GM21447 (cell line): ENCODE results near the gene MYO1E.
"Not testable (repeated sequence)": the region's sequence is repeated elsewhere in the genome, so short reads cannot be mapped to it uniquely, and the experiment has no call there.

Source experiments
- ATAC-seq: cut with Tn5 transposase; IDR thresholded peaks from one replicate; pipeline ENCODE4 v1.9.1; 2021; ENCODE audit not compliant: unreplicated experiment

The MYO1E gene

DNA sequence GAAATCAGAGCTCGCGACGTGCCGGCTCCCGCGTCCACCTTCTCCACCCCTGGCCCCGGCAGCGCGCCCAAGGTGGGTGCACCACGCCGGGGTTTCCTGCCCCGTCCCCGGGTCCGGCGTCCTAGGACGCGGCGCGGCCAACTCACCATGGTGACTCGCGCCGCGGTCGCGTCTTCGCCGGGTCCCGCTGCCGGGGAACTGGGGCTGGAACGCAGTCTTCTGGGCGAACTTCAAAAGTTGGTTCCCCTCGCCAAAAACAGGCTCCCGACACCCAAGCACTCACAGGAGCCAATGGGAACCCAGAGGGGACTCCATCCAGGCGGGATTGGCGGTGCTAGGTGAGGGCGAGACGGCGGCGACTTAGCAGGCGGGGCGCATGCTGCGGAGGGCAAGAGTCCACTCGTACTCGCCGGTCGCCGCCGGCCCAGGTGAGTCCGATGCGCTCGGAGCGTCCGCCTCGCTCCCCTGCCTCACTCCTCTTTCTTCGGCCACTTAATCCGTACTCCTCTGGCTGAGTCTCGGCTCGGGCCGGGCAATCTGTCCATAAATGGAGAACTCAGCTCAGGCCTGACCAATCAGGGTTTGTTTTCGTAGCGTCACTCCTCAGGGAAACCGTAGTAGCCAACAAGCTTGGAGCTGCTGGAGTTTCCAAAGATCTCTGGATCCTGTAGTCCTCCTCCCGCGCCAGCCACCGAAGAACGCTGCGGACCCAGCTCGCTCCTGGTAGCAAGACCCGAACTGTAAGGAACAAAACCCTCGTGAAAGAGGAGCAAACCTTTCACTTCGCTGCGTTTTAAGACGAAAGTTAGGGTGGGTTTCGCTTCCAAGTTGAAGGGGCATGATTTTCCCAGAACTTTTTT, at the start of gene MYO1E:
Gene MYO1E, minus strand, starts transcription at position 520 of the 860 bp plus-strand sequence. Its CDS starts 371 bp downstream, at position 149.
- peak; percentile 72 for ATAC-seq

DNA sequence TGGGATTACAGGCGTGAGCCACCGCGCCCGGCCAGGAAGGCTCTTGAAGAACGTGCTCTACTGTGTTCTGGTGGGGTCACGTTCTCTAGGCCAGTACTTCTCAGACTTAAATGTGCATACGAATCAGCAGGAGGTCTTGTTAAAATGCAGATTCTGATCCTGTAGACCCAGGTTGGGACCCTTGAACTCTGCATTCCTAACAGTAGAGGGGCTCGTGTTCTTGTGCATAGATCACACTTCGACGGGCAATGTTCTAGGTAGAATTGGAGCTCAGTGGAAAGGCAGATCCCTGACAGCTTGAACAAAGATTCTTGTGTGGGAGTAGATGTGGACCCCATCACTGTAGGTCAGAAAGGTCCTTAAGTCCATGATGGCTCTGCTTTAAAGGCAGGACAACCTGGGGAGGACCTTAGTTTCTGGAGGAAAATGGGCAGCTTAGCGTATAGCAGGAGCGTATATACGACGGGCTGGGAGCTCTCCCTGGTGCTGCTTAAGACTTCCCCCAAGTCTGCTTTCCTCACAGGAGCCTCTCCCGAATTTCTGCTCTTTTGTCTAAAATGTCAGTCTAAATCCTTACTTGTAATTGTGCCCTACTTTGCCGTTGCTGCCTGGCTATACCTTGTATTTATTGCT, 48.4 kb upstream of the MYO1E start:
- no peak for ATAC-seq

DNA sequence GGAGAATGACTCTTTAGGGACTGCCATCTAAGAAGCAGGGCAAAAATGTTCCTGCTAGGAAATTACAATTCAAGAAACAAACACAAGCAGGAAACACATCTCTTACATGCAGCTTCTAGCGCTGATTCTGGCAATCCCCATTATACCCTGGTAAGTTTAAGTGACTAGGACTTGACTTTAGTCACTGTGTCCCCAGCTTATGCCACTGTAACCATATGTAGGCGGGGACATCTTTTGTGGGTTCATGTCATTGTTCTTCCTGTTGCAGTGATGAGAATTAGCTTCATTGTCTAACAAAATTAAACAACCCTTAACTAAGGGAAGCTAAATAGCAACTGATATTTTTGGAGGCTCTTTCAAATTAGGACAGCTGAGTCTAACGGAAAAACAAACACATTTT, 47.4 kb upstream of the MYO1E start:
- ATAC-seq, result no peak

DNA sequence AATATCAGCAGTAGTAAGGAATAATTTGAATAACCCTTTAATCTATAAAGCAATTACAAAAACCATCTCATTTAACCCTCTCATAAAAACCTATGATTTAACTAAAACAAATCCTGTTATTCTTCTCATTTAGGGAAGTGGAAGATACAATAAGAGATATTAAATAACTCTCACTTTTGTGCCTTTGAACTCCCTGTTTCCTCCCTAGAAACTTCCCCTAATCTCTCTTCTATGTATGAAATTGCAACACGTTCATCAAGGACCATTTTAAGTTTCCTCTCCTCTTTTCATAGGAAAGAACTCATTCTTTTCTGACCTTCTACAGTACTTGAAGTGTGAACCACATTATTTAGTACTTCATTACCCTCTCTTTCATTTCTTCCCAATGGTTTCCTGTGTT, 46.5 kb upstream of the MYO1E start:
- ATAC-seq, result no peak

DNA sequence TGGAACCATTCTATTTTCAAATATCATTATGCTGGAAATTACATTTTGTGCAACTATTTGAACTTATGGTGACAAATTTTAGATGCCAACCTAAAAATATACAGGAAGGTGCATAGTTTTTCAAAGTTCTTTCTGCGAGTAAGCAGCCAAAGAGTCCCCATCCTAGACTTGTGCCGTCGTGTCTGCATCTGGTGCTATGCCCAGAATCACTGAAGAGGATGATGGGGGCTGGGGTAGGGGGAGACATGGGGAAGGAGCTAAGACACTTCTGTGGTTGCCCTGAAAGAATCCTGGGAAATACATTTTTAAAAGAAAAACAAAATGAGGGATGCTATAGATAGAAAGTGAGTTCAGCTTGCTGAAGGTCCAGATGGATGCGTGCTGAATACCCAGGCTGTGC, 44.1 kb upstream of the MYO1E start:
- no peak for ATAC-seq

DNA sequence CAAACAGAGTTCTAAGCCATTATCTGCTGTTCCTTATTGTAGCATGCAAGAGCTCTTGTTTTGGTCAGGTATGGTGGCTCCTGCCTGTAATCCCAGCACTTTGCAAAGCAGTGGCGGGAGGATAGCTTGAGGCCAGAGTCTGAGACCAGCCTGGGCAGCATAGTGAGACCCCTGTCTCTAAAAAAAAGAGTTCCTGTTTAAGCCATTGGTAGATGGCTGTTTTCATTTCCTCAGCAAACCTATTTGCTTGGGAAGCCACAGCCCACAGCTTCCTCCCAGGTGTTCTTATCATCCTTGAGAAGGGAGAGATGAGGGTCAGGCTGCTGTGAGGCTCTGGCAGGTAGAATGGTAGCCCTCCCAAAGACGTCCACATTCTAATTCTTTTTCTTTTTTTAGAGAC, 40.9 kb upstream of the MYO1E start:
- ATAC-seq, result no peak

DNA sequence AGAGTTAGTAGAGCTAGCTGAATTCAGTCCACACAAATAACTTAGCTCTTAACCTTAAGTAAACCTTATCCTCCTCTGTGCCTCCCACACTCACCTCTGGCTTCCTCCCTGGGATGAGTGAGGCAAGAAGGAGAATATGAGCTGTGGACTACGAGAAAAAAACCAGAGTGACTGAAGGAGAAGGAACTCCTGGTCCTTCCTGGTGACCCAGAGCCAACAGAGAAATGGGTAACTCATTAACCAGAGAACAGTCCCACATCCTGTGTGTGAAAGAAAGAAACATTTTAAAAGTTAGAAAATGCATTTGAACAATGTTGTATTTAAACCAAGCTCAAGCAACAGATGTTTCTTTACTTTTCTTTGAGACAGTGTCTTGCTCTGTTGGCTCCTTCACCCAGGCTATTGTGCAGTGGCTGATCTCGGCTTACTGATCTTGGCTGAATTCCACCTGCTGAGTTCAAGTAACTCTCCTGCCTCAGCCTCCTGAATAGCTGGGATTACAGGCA, 37.8 kb upstream of the MYO1E start:
- peak; percentile 22 for ATAC-seq

DNA sequence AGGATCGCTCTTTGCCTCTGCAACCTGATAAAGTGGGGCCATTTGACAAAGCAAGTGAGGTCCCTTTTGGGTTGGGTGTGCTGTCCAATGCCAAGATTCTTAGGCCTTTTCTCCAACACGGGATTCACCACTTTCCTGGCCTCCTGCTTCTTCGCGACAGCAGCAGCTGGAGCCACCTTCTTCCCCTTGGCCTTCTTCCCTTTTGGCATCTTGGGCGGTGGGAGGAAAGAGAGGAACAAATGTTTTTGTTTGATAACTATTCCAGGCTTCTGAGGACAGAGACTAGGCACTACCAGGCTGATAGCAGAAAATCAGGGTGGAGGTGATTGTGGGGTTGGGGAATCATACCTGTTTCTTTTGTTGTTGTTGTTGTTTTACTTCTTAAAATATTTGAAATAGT, 35.3 kb upstream of the MYO1E start:
- ATAC-seq, result no peak

DNA sequence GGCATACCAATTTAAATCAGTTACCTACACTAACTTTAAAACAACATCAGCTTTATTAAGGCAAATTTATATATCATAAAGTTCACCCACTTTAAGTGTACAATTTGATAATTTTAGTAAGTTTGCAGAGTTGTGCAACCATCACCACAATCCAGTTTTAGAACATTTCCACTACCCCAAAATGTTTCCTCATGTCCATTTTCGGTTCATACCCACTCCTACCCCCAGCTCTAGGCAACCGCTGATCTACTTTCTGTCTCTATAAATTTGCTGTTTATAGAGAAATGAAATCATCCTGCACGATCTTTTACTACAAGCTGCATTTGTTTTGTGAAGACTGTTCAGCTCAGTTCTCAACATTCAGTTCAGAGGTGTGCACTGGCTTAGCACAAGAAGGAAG, 33.8 kb upstream of the MYO1E start:
- no peak for ATAC-seq

DNA sequence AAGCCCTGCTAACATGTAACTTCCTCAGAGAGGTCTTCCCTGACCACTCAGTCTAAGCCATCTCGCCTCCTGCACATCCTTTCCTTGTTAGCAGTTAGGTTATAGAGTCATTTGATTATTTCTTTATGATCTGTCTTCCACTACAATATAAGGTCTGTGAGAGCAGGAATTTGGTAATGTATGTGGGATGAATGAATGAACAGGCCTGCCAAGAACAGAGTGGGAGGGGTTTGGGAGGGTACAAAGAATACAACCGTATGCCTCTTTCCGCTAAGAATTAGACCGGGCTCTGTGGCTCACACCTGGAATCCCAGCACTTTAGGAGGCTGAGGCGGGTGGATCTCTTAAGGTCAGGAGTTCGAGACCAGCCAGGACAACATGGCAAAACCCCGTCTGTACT, 32.4 kb upstream of the MYO1E start:
- ATAC-seq, result no peak

DNA sequence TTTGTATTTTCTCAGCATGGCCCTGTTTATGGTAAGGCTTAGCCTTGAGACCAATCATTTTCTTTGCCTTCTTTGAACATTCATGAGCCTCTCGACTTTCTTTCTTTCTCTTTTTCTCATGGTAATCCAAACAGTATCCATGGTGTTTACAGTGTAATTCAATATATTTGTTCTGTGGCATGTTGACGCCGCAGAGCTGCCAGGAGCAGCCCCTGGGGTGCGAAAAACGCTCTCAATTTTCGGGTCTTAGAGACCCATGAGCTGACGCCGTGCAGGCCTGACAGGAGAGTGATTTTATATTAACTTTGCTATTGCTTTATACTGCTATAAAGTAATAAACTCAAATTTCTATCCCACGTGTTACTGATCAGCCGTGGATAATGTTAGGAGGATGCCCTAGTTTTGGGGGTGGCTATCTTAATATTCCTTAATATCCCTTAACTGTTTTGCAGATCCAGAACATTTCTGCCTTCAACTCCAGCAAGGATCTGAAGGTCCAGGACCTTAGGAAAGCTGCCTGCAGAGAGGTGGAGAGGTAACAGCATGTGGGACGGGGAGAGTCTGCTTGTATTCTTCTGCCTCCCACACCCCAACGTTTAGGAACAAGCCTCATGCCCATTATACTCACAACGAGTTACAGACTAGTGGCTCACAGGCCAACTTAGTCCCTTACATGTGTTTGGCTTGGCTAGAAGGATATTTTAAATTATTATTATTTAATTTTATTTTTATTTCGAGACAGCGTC, 29.3 kb upstream of the MYO1E start:
- ATAC-seq, result no peak

DNA sequence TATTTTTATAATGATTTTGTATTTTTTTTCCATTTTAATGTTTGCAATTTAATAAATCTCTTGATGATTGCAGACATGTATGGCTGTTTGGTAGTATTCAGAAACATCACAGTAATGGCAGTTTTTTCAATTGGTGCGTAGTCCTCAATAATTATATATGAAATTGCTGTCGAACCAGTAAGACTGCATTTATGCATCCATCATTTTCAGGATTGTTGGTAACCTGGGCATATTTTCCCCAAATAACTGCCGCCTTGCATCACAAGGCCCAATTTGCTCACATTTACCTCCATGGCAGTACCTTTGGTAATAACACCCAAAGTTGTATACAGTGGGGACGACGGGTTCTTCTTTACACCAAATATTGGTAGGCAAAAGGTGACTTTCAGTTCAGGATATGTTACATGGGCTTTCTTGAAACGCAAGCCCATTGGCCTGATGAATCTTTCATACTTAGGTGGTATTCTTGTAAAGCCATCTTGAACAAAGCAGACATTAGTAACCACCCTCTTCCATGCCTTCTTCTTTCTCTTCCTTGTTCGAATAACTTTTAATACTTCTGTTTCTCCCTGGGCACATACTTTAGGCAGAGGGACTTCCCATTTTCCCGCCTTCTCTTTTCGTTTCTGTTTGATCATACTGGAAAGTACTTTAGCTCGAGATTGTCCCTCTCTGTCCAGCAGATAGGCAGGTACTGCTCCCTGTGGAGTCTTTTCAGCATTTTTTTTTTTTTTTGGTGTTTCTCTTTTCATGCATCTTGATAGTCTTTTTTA, 28.6 kb upstream of the MYO1E start:
- ATAC-seq, result not testable (repeated sequence)

DNA sequence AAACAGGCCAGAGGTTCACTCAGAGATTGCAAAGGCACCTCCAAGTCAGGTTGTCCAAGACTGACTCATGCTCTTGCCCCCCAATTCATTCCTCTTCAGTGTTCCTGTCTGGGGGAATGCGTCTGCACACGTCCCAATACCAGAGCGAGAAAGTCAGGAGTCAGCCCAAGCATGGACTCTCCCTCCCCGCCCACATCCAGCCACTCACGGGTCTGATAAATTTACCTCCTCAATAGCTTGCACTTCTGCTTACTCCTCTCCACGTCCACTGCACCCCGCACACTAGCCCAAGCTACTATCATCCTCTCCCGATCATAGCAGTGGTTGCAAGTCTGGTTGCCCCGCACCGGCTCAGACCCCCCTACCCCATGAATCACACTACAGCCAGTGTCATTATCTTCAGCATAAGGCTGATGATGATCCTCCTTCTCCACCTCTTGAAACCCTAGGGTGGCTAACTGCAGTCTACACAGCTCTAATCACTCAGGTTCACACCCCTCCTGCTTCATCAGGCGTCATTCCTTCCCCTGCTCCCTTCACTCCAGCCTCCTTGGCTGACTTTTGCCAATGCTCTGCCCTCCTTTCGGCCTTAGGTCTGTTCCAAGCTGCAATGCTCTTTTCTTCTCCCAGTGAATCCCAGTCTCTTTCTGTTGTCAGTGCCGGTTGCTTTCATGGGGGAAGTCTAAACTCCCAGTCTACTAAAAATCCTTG, 27.6 kb upstream of the MYO1E start:
- ATAC-seq, result no peak

DNA sequence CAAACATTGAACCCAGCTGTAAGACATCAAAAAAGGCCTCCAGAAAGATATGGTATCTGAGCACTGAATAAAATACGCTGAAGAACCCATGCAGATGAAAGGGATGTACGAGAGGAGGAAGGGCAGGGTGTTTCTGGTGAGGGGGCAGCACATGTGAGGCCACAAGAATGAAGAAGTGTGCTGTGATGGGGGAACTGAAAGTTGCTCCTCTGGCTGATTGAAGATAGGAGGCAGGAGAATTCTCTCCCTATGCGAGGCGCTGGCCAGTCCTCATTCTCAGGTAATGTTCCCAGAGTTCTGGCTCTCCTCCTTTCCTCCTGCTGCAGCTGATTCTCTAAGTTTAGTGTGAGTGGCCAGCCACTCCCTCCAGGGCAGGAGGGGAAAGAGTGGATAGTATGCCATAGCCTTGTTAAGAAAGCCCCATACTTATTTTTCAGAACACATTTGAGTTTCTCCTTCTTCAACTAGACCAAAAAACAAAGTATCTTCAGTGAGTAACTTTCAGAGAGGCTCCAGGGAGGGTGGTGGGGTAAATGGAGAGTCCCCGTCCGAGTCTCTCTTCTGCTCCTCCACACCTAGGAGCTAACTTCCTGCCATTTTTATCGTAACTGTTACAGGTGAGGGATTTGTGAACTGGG, 26.9 kb upstream of the MYO1E start:
- peak; percentile 86 for ATAC-seq

DNA sequence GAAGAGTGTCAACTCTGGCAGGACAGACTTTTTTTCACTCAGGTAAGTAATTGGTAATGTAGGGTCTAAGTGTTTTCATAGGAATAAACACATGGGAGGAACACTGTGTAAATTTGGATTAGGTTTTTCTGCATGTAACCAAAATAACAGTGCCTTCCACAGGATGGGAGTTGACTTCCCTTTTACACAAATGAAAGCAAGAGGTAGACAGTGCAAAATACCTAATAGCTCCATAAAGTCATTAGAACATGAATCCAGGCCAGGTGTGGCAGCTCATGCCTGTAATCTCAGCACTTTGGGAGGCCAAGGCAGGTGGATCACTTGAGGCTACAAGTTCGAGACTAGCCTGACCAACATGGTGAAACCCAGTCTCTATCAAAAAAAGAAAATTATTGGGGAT, 25.5 kb upstream of the MYO1E start:
- ATAC-seq, result no peak

DNA sequence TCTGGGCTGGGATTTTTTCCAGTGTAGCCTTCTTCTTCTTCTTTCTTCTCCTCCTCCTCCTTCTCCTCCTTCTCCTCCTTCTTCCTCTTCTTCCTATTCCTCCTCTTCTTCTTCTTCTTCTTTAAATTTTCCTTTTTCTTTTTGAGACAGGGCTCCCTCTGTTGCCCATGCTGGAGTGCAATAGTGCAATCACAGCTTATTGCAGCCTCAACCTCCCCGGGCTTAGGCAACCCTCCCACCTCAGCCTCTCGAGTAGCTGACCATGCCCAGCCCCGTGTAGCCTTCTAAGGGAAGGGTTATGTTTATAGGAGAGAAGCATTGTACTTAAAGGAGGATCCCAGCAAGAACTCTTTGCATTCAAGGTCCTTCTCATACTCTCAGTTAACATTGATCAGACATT, 24.0 kb upstream of the MYO1E start:
- no peak for ATAC-seq

DNA sequence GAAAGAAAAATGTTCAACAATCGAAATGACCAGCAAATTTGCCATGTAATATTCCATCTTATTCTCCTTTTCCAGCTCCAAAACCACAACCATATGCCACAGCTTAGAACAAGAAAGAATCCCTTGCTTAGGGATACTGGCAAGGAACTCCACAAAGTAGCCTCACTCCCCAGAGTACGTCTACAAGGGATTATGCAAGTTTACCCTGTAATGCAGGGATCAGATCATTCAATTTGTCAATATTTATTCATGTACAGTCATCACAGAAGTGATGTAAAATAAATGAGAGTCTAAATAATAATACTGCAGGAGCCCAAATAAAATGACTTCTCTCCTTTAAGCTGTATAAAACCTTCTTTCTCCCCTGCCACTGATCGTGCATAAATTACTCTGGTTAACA, 23.5 kb upstream of the MYO1E start:
- ATAC-seq, result no peak

DNA sequence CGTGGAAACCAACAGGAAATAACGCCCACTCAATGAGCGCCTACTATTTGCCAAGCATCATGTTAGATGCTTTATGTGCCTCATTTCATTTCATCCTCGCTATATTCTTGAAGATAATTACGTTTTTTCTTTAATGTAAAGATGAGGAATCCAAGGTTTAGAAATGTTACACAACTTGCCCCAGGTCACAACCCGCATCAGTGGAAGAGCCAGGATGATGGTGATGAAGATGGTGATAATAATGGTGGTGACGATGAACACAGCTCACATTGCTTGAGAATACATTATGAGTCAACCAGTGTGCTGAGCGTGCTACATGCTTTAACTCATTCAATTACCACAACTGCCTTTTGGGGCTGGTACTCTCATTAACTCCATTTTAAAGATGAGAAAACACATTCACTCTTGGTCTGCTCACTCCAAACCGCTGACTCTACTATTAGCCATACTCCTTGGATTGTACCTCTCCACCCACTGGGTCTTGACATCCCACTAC, 21.5 kb upstream of the MYO1E start:
- ATAC-seq, result no peak

DNA sequence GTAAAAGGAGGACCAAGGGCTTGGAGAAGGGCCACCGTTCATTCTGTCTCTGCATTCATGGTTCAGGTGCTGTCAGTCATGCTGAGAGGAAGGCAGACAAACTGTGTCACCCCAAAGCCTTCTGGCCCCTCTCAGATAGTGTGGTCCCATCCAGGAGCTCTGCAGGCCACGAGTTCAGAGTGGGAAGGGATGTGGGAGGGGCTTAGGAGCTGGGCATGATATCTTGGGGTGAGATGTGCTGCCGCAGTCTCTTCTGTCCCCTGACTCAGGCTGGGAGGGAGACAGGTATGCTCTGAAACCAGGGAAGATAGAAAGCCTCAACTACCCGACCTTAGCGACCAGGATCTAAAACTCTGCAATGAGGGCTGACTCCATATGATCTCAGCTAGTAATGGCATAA, 19.6 kb upstream of the MYO1E start:
- ATAC-seq, result no peak

DNA sequence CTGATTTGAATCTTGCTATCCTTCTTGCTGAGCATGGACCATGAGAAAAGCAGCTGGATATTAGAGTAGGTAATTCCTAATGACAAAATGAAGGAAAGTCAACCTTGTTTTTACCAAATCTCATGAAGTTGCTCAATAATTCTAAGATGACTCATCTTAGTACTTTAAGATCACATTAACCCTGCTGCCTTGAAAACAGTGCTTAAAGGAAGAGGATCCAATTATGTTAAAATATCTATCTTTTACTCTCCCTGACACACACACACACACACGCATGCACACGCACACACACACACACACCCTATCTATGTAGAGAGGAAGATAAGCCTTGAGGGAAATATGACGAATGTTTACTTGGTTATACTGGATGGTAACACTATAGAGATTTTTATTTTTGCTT, 16.0 kb upstream of the MYO1E start:
- ATAC-seq, result no peak
